Left renal pelvis (tissue), 4 donors: ENCODE measurements around the gene SLAMF9. TPM values are rescaled to one million over a fixed set of nuclear protein-coding genes. Genes with fewer than 3 reads are reported as not detected.

ENCODE experiments used
- DNase-seq, 4 donors: peaks; one replicate each; pipeline ENCODE4 v3.0.0-alpha.2; 2013; ENCODE audit warnings: low read depth in 4 of 4, low spot score in 3 of 4
- polyA plus RNA-seq, 4 donors: library from polyadenylated mRNA; unstranded; fragments of 120-200 nt; gene quantifications; one replicate each; pipeline ENCODE4 v1.2.1, GENCODE V29; 2013; ENCODE audit not compliant: insufficient read length in 4 of 4

The SLAMF9 gene
- polyA plus RNA-seq, result not detected

DNA sequence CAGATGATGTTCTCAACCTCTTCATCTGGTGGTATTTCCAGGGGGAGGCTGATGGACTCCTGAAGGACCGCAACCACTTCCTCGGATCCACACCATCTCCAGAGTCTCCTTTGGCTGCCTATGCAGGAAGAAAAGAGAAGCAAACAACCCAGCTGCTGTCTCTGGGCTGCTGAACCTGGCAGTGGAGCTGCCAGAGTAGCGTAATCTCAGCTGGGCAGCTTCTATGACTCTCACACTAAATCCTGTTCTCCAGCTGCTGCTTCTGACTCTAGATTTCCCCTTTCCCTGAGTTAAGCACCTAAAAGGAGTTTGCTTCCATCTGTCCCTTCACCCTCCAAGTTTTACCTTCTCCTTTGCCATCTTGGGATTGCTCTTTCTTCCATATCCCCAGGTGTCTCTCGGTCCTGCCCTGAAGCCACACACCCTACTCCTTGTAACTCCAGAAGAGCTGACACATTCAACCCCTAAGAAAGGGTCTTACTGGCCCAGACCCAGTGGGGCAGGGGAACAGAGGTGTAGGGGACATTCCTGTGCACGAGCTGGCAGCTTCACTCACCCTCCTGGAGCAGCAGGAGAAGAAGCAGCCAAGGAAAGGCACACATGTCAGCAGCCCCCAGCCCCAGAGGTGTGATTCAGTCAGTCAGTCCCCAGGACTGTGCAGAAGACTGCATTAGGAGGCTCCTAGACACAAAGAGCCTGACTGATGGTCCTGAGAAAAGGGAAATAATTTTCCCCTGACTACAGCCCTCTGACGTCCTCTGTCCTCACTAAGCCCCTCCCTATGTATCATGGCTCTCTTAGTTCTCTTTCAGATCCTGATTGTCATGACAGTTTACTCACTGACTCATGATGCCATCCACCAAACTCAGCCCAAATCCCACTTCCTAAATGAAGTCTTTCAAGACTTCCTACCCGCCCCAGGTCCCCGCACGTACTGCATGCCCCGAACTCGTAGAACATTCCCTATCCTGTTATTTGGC lies at the start of gene SLAMF9:
TSS of gene SLAMF9 (minus strand) at position 702 of the 980 bp plus-strand sequence. CDS start at position 602, 100 bp downstream.
- DNase-seq, result no peak

DNA sequence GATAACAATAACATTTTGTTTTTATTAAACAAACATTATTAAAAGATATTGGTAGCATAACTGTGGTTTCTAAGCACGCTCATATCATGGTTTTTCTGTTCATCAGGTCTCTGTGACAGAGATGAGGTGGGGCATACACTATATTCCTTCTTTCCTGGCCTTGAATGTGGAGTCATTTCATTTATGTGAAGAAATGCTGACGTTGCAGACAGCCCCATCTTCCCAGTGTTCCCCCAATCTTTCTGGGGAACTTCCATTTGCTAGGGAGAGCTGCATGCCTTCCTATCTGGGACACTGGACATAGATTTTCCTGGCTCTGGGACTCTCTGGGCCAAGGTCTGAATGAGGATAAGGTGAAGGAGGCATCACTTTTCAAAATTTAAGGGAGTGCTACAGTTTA lies 47.4 kb upstream of the SLAMF9 start:
- no peak for DNase-seq

DNA sequence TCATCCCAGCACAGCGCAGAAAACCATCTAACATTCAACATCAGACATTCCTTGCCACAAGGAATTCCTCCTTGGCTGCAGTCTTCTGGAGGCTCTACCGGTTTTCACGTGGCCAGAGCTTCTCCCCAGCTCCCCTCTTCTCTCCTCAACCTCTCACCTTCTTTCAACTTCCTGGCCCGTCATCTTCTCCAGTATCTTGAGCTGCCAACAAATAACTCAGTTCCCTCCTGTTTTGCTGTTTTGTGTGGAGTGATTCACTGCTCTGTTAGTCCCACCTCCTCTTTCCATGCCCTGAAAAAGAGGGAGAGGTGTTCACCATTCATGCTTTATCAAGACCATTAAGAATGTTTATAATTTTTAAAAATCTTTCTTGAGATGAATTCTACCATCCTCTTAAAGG lies 45.2 kb upstream of the SLAMF9 start:
- DNase-seq, result no peak

DNA sequence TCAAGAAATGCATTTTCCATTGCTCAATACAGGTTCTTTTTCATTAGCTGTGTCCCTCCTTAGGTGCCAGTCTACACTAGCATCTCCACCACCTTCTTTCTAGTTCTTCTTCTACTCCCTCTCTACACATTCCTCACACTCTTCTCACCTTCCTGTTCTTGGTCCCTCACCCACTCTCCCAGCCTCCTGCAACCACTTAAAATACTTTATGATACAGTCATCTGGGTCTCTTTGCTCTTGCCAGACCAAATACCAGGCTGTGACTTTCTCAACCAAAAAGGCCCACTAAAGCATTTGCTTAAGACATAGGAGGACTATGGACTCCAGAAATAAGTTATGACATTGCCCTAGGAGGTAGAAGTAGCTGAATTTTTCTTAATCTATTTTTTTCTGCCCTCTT lies 42.6 kb upstream of the SLAMF9 start:
- no peak for DNase-seq

DNA sequence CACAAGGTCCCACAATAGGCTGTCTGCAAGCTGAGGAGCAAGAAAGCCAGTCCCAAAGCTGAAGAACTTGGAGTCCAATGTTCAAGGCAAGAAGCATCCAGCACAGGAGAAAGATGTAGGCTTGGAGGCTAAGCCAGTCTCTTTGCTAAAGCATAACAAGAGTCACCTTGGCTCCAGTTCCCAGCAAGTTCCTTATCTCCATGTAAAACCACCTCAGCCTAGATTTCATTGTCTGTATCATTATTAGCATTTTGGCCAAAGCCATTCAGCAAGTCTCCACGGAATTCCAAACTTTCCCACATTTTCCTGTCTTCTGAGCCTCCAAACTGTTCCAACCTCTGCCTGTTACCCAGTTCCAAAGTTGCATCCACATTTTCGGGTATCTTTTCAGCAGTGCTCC lies 40.9 kb upstream of the SLAMF9 start:
- no peak for DNase-seq

DNA sequence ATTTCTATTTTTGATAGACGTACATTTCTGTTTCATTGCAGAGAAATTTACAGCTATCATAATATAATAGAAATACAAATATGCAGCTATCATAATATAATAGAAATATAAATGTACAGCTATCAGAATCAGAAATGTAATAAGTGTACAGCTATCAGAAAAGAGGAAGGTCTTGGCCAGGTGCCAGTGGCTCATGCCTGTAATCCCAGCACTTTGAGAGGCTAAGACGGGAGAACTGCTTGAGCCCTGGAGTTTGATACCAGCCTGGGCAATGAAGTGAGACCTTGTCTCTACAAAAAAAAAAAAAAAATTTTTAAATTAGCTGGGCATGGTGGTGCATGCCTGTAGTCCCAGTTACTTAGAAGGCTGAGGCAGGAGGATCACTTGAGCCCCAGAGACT lies 39.9 kb upstream of the SLAMF9 start:
- DNase-seq, result no peak

DNA sequence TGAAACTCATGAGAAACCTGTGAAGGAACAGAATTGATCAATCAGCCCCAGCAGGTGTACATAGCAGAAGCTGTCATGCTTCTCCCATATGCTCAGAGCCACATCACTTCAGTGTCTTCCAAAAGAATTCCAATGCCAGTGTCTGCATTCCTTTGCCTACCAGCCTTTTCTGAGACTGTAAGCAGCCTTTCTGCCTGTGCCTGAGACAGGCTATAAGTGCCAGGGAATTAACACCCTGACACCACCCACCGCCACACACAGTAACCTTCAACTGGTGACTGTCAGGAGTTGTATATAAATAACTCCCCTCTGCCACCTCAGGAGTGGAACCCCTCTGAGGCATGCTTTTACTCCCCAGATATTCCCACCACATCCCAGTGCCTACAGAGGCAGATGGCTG lies 38.1 kb upstream of the SLAMF9 start:
- DNase-seq, result no peak

DNA sequence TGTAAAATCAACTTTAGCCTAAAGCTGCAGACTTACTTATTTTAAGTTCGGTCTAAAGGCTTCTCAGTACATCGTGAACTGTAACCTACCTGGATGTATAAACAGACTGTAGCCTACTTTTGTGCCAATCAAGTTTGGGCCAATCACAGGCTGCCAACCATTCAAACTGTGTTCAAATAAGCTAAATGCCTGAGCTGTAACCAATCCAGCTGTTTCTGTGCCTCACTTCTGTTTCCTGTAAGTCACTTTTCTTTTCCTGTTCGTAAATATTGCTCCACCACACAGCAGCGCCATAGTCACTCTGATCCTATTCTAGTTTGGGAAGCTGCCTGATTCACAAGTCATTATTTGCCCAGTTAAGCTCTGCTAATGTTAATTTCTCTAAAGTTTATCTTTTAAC lies 37.5 kb upstream of the SLAMF9 start:
- no peak for DNase-seq

DNA sequence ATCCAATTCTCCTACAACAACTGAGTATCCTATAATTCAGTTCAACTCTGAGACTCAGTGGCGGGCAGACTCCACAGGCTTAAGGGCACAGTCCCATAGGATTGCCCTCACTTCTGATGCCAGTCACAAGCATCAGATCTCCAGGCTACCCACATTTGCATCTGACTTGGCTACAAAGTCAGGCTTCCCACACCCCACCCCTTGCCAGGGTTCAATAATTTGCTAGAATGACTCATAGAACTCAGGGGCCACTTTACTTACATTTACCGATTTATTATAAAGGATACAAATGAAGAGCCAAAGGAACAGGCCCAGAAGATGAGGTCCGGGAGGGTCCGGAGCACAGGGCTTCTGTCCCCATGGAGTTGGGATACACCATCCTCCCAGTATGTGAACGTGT lies 36.0 kb upstream of the SLAMF9 start:
- no peak for DNase-seq

DNA sequence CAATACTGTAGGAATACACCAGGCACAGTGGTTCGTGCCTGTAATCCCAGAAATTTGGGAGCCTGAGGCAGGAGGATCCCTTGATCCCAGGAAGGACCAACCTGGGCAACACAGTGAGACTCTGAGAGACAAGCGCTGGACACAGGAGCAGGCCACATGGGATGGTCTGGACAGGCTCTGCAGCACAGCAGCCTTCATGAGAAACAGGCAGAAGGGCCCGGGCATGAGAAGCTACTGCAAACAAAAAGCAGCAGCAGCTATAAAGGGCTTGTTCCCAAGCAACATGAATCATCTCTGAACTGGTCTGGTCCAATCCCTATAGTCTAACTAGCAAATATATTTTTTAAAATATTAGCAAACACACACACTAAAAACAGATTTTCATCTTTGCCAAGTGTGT lies 35.5 kb upstream of the SLAMF9 start:
- DNase-seq, result no peak

DNA sequence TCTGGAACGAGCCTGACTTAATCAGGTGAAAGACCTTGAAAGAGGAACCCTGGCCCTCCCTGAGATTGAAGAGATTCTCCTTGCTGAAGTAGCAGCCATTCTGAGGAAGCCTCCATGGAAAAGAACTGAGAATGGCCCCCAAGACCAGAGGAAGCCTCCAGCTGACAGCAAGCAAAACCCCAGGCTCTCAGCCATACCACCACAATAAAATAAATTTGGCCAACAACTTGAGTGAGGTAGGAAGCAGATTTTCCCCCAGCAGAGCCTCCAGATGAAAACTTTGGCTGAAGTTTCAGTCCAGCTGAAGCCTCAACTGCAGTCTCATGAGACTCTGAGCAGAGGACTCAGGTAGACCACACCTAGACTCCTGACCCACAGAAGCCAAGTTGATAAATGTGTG lies 34.0 kb upstream of the SLAMF9 start:
- no peak for DNase-seq

DNA sequence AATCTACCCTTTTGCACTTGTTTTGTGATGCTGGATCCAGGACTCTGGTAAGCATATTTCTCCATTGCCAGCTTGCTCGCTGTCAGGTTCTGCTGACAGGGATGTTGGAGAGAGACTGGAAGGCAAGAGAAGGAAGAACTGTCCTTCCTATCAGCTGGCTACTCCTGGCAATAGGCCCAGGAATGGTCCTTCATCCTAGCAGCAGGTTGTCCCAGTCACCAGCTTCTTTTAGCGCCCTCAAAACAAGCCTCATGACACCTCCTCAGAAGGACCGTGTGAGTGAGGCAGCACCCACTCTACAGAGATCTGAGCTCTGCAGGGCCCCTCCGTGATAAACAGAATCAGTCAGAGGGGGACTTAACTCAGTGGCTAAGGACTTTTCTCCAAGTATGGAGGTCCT lies 33.1 kb upstream of the SLAMF9 start:
- no peak for DNase-seq

DNA sequence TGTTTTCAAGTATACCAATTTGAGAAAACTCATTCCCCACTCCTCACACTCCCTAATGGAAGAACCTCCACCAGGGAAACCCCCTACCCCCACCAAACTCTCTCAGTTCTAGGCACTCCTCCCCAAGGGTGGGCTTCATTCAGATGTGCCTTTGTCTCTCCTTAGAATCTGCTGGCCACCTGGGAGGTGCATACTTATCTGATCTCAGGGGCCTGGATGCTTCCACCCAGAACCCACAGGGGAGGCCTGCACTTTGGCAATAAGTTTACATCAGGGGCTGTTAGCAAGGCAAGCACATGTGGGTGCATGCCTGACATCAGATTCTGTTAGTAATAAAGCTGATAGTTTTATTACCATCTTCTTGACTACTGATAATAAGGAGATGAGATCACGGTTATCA lies 32.5 kb upstream of the SLAMF9 start:
- no peak for DNase-seq

DNA sequence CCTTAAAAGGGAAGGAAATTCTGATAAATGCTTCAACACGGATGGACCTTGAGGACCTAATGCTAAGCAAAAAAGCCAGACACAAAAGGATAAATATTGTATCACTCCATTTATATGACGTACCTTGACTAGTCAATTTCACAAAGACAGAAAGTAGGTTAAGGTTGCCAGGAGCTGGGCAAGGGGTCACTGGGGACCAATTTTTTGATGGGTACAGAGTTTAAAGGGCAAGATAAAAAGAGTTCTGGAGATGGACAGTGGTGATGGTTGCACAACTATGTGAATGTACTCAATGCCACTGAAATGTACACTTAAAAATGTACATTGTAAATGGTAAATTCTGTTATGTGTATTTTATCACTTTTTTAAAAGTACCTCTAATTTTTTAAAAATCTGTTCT lies 32.1 kb upstream of the SLAMF9 start:
- no peak for DNase-seq

DNA sequence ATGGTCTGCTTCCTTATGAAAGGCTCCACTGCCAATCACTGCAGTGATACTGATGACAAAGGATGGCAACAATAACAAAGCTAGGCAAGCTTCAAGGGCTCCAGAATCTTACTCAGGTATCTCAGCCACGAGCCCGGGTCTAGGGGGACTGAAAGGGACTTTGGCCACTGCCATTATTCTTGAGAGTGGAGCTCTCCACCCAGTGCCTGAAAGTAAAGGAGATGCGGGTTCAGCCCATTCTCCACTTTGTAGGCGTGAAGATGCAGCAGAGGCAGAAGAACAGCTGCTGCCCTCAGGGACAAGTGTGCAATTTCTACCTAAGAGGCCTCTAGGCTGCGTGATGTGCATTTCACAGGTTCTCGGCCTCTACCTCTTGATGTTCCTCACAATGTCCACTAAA lies 31.4 kb upstream of the SLAMF9 start:
- DNase-seq, result no peak

DNA sequence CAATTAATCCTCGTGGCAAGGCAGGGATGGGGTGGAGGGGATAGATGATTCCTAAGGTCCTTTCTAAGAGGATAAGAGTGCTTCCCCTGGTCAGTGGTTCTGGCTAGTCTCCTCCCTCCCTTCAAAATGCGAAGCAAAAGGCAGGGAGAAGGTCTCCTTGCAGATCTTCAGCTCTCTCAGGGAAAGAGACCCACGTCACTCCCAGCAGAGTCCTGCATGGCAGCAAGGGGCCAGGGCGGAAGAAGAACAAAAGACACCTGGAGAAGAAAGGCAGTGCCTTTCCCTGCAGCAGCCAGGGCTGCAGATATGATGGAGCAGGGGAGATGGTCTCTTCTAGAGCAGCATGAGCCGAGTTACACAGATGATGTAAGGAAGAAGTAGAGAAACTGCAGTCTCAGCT lies 29.6 kb upstream of the SLAMF9 start:
- no peak for DNase-seq

DNA sequence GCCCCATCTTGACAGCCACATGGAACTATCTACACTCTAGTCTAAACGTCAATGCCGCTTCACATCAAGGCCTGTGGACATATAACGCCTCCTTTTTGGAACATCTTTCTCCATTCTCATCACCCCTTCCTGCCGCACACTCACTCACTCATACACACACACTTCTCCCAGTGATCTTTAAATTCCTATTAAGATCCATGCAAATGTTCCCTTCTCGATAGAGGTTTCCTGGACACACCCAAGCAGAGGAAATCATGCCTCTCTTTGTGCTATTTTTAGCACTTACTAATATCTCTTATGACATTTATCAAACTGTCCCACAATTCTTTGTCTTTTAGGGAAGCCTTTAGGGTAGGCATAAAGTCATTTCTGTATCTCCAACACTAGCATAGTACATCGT lies 28.2 kb upstream of the SLAMF9 start:
- no peak for DNase-seq

DNA sequence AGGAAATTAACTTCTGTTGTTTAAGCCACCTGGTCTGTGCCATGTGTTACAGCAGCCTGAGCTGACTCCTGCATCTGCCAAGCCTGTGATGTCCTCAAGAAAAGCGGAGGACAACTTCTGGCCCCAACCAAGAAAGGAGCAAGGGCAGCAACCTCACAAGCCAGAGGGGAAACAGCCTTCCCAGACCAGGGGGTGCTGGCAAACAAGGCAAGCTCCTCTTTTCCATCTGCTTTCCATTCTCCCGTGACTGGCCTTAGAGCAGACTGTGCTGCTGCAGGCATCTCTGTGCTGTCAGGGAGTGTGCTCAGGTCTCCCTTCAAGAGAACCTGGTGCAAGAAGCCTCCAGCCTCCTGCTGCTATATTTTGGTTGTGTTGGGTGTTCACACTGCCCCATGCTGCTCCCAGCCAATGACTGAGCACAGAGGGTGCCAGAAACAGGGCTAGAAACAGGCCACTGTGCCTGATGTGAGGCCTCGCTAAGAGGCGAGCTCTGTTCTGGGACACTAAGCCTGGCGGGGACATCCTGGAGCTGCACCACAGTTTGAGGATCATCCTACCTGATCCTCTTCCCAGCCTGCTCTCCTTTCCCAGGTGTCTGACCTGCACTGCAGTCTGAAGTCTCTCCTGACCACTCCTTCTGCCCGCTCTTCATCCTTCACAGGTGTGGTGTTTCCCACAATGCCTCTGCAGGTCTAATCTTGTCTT lies 27.5 kb upstream of the SLAMF9 start:
- DNase-seq, result no peak

DNA sequence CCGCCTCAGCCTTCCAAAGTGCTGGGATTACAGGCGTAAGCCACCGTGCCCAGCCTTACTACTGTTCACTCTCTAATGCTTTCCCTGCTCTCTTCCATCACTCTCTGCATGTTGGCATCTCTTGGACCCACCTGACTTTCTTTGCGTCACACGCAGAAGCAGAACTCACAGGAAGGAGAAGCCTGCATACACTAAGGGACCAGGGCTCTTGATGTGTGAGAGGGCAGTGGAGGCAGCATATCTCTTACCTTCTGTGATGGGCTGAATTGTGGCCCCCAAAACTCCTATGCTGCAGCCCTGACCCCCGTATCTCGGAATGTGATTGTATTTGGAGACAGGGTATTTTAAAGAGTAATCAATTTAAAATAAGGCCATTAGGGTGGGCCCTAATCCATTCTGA lies 26.7 kb upstream of the SLAMF9 start:
- DNase-seq, result no peak

DNA sequence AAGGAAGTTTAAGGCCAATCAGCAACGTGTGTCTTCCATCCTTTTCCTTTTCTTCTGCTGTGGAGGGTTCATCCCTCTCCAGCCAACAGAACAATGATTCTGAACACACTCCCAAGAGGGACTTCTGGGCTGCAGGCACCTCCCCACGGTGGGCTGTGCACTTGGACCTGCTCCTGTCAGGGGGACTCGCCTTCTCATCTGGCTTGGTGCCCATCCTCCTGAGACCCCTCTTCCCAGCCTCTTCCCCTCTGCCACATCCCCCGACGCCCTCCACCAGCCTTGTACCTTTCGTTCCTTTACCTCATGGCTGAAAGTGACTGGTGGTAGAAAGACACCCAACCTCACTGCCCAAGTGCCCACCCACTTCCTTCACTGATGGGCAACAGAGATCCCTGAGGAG lies 26.0 kb upstream of the SLAMF9 start:
- DNase-seq, result no peak

DNA sequence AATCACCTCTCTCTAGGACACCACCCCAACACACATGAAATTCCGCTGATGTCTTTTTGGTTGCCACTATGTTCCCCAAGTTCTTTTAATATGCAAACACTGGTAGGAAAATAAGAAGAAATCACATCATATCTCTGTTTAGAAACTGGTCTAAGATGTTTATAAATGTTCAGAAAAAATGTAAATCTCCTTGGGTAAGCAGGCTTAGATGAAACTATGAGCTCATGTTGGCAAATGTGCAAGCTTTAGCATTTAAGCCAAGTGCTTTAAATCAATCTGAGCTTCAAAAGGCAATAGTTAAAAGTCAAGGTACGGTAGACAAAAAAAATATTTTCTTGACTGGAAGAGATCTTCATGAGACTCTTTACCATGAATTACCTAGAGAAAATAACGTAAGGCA lies 25.2 kb upstream of the SLAMF9 start:
- DNase-seq, result no peak

DNA sequence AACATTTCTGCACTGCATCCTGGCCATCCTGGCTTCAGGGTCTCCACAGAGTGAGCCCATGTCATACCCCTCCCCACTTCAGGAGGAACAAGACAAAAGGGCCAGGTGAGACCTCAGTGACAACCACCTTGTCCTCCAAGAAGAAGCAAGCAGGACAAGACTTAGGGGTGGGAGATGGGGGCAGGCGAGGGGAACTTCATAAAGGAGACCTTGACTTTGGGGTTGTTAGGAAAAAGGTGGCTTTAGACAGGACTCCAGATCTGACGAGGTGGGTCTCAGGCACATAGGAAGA lies 24.0 kb upstream of the SLAMF9 start:
- no peak for DNase-seq
